KMS-11 (cell line): Measurements from ENCODE around the gene LKAAEAR1.

ENCODE experiments used
- H2AFZ ChIP-seq: fragments of 200-600 bp; sonication (generic); 2 replicates; pipeline ENCODE4 v1.6.1; 2016; ENCODE audit warnings: antibody characterized with exemption, mixed run types, low read depth
- H3K27ac ChIP-seq: fragments of 200-600 bp; sonication (generic); 2 replicates; pipeline ENCODE4 v1.6.1; 2016; ENCODE audit warnings: mild to moderate bottlenecking, mixed run types
- H3K27me3 ChIP-seq: fragments of 200-600 bp; sonication (generic); 2 replicates; pipeline ENCODE4 v1.6.1; 2017; ENCODE audit warnings: mild to moderate bottlenecking, low read depth, mixed run types, moderate library complexity; ENCODE audit not compliant: insufficient read depth
- H3K36me3 ChIP-seq: fragments of 200-600 bp; sonication (generic); 2 replicates; pipeline ENCODE4 v1.6.1; 2017; ENCODE audit warnings: mild to moderate bottlenecking, mixed run types; ENCODE audit not compliant: insufficient read depth
- H3K4me1 ChIP-seq: fragments of 200-600 bp; sonication (generic); 2 replicates; pipeline ENCODE4 v1.6.1; 2016; ENCODE audit warnings: mild to moderate bottlenecking, low read depth, mixed run types; ENCODE audit not compliant: poor library complexity, severe bottlenecking
- H3K4me2 ChIP-seq: fragments of 200-600 bp; sonication (generic); 2 replicates; pipeline ENCODE4 v1.7.0; 2016; ENCODE audit warnings: mild to moderate bottlenecking, mixed run types
- H3K4me3 ChIP-seq: fragments of 200-600 bp; sonication (generic); IDR thresholded peaks from 2 replicates; pipeline ENCODE4 v1.6.1; 2017; ENCODE audit warnings: low read depth, low read length, mixed read lengths; ENCODE audit not compliant: insufficient read depth
- H3K79me2 ChIP-seq: fragments of 200-600 bp; sonication (generic); 2 replicates; pipeline ENCODE4 v1.6.1; 2016; ENCODE audit warnings: low read depth, mixed run types; ENCODE audit not compliant: insufficient read depth
- H3K9ac ChIP-seq: fragments of 200-600 bp; sonication (generic); 2 replicates; pipeline ENCODE4 v1.6.1; 2016; ENCODE audit warnings: mild to moderate bottlenecking, mixed run types
- H4K20me1 ChIP-seq: fragments of 200-600 bp; sonication (generic); 2 replicates; pipeline ENCODE4 v1.6.1; 2016; ENCODE audit warnings: mild to moderate bottlenecking, mixed run types; ENCODE audit not compliant: insufficient read depth
- TF ChIP-seq, protein P1 (sequence below): fragments of 200-600 bp; sonication (generic); conservative IDR thresholded peaks from 2 replicates; pipeline ENCODE4 v1.6.1; 2017; ENCODE audit warnings: low read depth, mild to moderate bottlenecking, antibody characterized with exemption, low read length, moderate library complexity, mixed read lengths

LKAAEAR1 gene, protein sequence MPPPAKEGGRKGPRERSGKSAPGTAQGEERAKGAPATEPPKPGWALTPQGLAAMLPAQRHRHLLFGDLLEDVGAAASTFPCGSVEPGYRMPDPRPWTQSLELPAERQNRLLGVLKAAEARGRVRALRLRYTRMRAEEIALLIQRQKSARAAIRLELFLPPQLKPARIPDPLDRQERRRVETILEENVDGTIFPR

GRCh38 chr20:64083804-64084684 lies at the start of gene LKAAEAR1:
TSS of gene LKAAEAR1 (minus strand) at chr20:64084398. CDS start at chr20:64084219, 179 bp downstream.
- Histone ChIP-seq H3K4me1 (no peaks in the 10 kb centered on the region), H3K27ac (no peak within 1 kb of the TSS), H3K27me3 (peaks cover 85% of the 10 kb centered on the region), H3K79me2 (no peaks in the 10 kb centered on the region), H3K36me3 (no peaks in the 10 kb centered on the region), H3K9ac (no peak within 1 kb of the TSS), H4K20me1 (no peaks in the 10 kb centered on the region), H3K4me2 (no peak within 1 kb of the TSS; the same call in 1 of the 2 replicates), H3K4me3 (no peak within 1 kb of the TSS), H2AFZ (no peak within 1 kb of the TSS)
- TF ChIP-seq, protein P1, sequence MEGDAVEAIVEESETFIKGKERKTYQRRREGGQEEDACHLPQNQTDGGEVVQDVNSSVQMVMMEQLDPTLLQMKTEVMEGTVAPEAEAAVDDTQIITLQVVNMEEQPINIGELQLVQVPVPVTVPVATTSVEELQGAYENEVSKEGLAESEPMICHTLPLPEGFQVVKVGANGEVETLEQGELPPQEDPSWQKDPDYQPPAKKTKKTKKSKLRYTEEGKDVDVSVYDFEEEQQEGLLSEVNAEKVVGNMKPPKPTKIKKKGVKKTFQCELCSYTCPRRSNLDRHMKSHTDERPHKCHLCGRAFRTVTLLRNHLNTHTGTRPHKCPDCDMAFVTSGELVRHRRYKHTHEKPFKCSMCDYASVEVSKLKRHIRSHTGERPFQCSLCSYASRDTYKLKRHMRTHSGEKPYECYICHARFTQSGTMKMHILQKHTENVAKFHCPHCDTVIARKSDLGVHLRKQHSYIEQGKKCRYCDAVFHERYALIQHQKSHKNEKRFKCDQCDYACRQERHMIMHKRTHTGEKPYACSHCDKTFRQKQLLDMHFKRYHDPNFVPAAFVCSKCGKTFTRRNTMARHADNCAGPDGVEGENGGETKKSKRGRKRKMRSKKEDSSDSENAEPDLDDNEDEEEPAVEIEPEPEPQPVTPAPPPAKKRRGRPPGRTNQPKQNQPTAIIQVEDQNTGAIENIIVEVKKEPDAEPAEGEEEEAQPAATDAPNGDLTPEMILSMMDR: no peak

- Histone ChIP-seq H3K27ac (no peak overlapping the region), H3K36me3 (no peaks in the 10 kb centered on the region), H3K79me2 (no peaks in the 10 kb centered on the region), H3K9ac (no peak overlapping the region), H4K20me1 (no peaks in the 10 kb centered on the region), H3K4me1 (no peaks in the 10 kb centered on the region), H3K4me3 (no peak overlapping the region), H3K4me2 (no peak overlapping the region), H3K27me3 (peaks cover 43% of the 10 kb centered on the region), H2AFZ (no peak overlapping the region)
- TF ChIP-seq, protein P1: no peak
Measured at GRCh38 chr20:64131406-64131805, 47.2 kb upstream of the LKAAEAR1 start.

DNA sequence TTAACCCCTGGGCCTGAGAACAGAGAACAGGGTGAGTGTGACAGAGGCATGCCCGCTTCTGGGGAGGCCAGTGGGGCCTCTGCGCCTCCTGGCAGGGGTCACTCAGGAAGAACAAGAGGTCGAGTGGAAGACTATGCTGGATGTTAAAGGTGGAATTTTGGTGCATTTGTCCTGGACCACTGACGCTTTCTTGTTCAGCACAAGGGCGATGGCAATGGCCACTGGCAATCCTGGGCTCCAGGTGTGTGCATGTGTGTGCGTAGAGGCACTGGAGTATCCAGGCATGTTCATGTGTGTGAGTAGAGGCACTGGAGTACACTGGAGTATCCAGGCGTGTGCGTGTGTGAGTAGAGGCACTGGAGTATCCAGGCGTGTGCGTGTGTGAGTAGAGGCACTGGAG lies 46.7 kb upstream of the LKAAEAR1 start:
- Histone ChIP-seq H3K27me3 (peaks cover 42% of the 10 kb centered on the region), H3K9ac (no peak overlapping the region)

GRCh38 chr20:64130271-64130670 lies 46.1 kb upstream of the LKAAEAR1 start:
- Histone ChIP-seq H3K9ac (no peak overlapping the region), H4K20me1 (no peaks in the 10 kb centered on the region), H3K79me2 (no peaks in the 10 kb centered on the region), H3K27ac (no peak overlapping the region), H3K4me1 (no peaks in the 10 kb centered on the region), H3K36me3 (no peaks in the 10 kb centered on the region), H2AFZ (no peak overlapping the region), H3K27me3 (peaks cover 42% of the 10 kb centered on the region), H3K4me2 (no peak overlapping the region), H3K4me3 (no peak overlapping the region)
- TF ChIP-seq, protein P1: no peak

More for the DNA sequence above, 46.7 kb upstream of the LKAAEAR1 start:
- H3K27ac ChIP-seq: no peak overlapping the region
- H4K20me1 ChIP-seq: no peaks in the 10 kb centered on the region
- TF ChIP-seq, protein P1: no peak
- H2AFZ ChIP-seq: no peak overlapping the region
- no peaks in the 10 kb centered on the region for H3K79me2 ChIP-seq
- no peak overlapping the region for H3K4me3 ChIP-seq
- H3K36me3 ChIP-seq: no peaks in the 10 kb centered on the region
- H3K4me1 ChIP-seq: no peaks in the 10 kb centered on the region
- H3K4me2 ChIP-seq: no peak overlapping the region
